PFSK-1 (cell line): ENCODE measurements around the gene PLCH2.

ENCODE experiments used
- FOXP2 ChIP-seq: optimal IDR thresholded peaks from 2 replicates; pipeline ENCODE3; 2011; ENCODE audit warnings: borderline replicate concordance, control low read depth, inconsistent platforms; ENCODE audit not compliant: insufficient read depth; ENCODE audit errors: extremely low read length, extremely low read depth
- POLR2AphosphoS5 ChIP-seq: IDR thresholded peaks from 2 replicates; pipeline ENCODE4 v1.6.1; 2012; ENCODE audit warnings: low read depth, mild to moderate bottlenecking, control low read depth, low read length, moderate library complexity
- REST ChIP-seq, 2 experiments: IDR thresholded peaks; 2 replicates each; pipeline versions ENCODE4 v1.6.1 to v1.8.0; 2011 to 2012; ENCODE audit warnings: low read depth in 2 of 2, low read length in 2 of 2, control low read depth in 1 of 2, inconsistent platforms in 1 of 2, mild to moderate bottlenecking in 1 of 2, moderate library complexity in 1 of 2; ENCODE audit not compliant: insufficient read depth in 1 of 2
- SIN3A ChIP-seq: IDR thresholded peaks from 2 replicates; pipeline ENCODE4 v1.6.1; 2012; ENCODE audit warnings: mild to moderate bottlenecking, low read length, moderate library complexity, borderline replicate concordance; ENCODE audit not compliant: insufficient read depth
- TAF1 ChIP-seq: IDR thresholded peaks from 2 replicates; pipeline ENCODE4 v1.6.1; 2012; ENCODE audit warnings: low read length, control low read depth, borderline replicate concordance; ENCODE audit not compliant: insufficient read depth

The PLCH2 gene

GRCh38 chr1:2506901-2507565 is 30.9 kb downstream of the PLCH2 start:
- TF ChIP-seq SIN3A = no peak
- no peak for TF ChIP-seq REST (IDR thresholded peaks at IDR 0.05; ENCODE audit: insufficient read depth in 1 of 2, low read depth in 2 of 2, low read length in 2 of 2)
- TF ChIP-seq TAF1 = no peak
- TF ChIP-seq FOXP2 = no peak
- no peak for TF ChIP-seq POLR2AphosphoS5

GRCh38 chr1:2507744-2508155 is 31.7 kb downstream of the PLCH2 start:
- TF ChIP-seq REST (IDR thresholded peaks at IDR 0.05; ENCODE audit: insufficient read depth in 1 of 2, low read depth in 2 of 2, low read length in 2 of 2) = peak in 1 of 2 experiments; percentile 57; a peak in 1 of 4 replicates
- no peak for TF ChIP-seq POLR2AphosphoS5

- TF ChIP-seq REST (IDR thresholded peaks at IDR 0.05; ENCODE audit: insufficient read depth in 1 of 2, low read depth in 2 of 2, low read length in 2 of 2) = no peak
These were observed 32.1 kb downstream of the PLCH2 start for GRCh38 chr1:2508180-2508579.

- no peak for TF ChIP-seq FOXP2
- no peak for TF ChIP-seq SIN3A
- no peak for TF ChIP-seq REST (IDR thresholded peaks at IDR 0.05; ENCODE audit: insufficient read depth in 1 of 2, low read depth in 2 of 2, low read length in 2 of 2)
- no peak for TF ChIP-seq TAF1
- no peak for TF ChIP-seq POLR2AphosphoS5
These were observed 32.7 kb downstream of the PLCH2 start for GRCh38 chr1:2508751-2509150.

- TF ChIP-seq TAF1 (no peak), POLR2AphosphoS5 (no peak), SIN3A (no peak), REST (IDR thresholded peaks at IDR 0.05; ENCODE audit: insufficient read depth in 1 of 2, low read depth in 2 of 2, low read length in 2 of 2) (no peak), FOXP2 (no peak)
These were observed 33.5 kb downstream of the PLCH2 start for GRCh38 chr1:2509589-2509988.
